Activated gamma-delta T cell treated with anti-CD3 and anti-CD28 coated beads, Interleukin-2, amount 50 U/mL, for 16 hours (primary cell): ENCODE measurements around the gene VARS2.

Source experiments
- DNase-seq: peaks from one replicate; pipeline ENCODE4 v3.0.0-alpha.2; 2020; ENCODE audit warnings: low read depth

Gene VARS2

GRCh38 chr6:30931272-30931671 lies 17.2 kb downstream of the VARS2 start:
- DNase-seq: no peak

GRCh38 chr6:30931969-30932645 lies 18.1 kb downstream of the VARS2 start, which contains the start of gene SFTA2:
Gene SFTA2 (minus strand): TSS chr6:30932170. CDS start chr6:30932096, 74 bp downstream.
- no peak for DNase-seq

GRCh38 chr6:30932665-30933365 lies 18.8 kb downstream of the VARS2 start:
- DNase-seq: no peak

GRCh38 chr6:30935018-30935417 lies 21.0 kb downstream of the VARS2 start:
- DNase-seq: no peak

GRCh38 chr6:30937265-30937664 lies 23.2 kb downstream of the VARS2 start:
- no peak for DNase-seq

- no peak for DNase-seq
Observed at GRCh38 chr6:30938730-30939129, 24.7 kb downstream of the VARS2 start.

- DNase-seq: no peak
Observed at GRCh38 chr6:30939473-30939872, 25.4 kb downstream of the VARS2 start.

- no peak for DNase-seq
Observed at GRCh38 chr6:30940361-30940986, 26.4 kb downstream of the VARS2 start, which contains the start of gene MUCL3. Gene MUCL3 (plus strand): TSS chr6:30940973. CDS start chr6:30941000, 27 bp downstream.

- no peak for DNase-seq
Observed at GRCh38 chr6:30942338-30943060, 28.5 kb downstream of the VARS2 start.

GRCh38 chr6:30944051-30944450 lies 30.0 kb downstream of the VARS2 start:
- no peak for DNase-seq

- no peak for DNase-seq
Observed at GRCh38 chr6:30945281-30945680, 31.2 kb downstream of the VARS2 start.

- DNase-seq: no peak
Observed at GRCh38 chr6:30947231-30947630, 33.2 kb downstream of the VARS2 start.

- no peak for DNase-seq
Observed at GRCh38 chr6:30948811-30949210, 34.8 kb downstream of the VARS2 start.

GRCh38 chr6:30951907-30952469 lies 38.0 kb downstream of the VARS2 start:
- DNase-seq: no peak

- DNase-seq: no peak
Observed at GRCh38 chr6:30954631-30955366, 40.8 kb downstream of the VARS2 start.

GRCh38 chr6:30955367-30956042 lies 41.5 kb downstream of the VARS2 start:
- DNase-seq: peak; percentile 65

- no peak for DNase-seq
Observed at GRCh38 chr6:30957716-30958115, 43.7 kb downstream of the VARS2 start.

GRCh38 chr6:30960907-30961673 lies 47.1 kb downstream of the VARS2 start:
- no peak for DNase-seq

- no peak for DNase-seq
Observed at GRCh38 chr6:30962716-30963115, 48.7 kb downstream of the VARS2 start.

- no peak for DNase-seq
Observed at GRCh38 chr6:30963641-30964040, 49.6 kb downstream of the VARS2 start.
